Fibroblast of mammary gland (primary cell): ENCODE data around the gene ZNF710.

Experiments
- DNase-seq: peaks from one replicate; pipeline ENCODE4 v3.0.0-alpha.2; 2010; ENCODE audit warnings: low read depth
- H3K4me3 ChIP-seq: 2 replicates; pipeline ENCODE4 v1.5.1; 2011; ENCODE audit warnings: low read depth, mild to moderate bottlenecking, low read length, moderate library complexity; ENCODE audit not compliant: control insufficient read depth
- CTCF ChIP-seq: conservative IDR thresholded peaks from 2 replicates; pipeline ENCODE4 v1.5.1; 2011; ENCODE audit warnings: low read depth, low read length, inconsistent platforms; ENCODE audit not compliant: control insufficient read depth, insufficient read depth

ZNF710 gene

GRCh38 chr15:90036806-90037510 lies 35.8 kb downstream of the ZNF710 start:
- no peak for DNase-seq
- H3K4me3 ChIP-seq = no peak overlapping the region
- TF ChIP-seq CTCF = no peak

- no peak overlapping the region for H3K4me3 ChIP-seq
- DNase-seq = peak; percentile 58
- TF ChIP-seq CTCF = no peak
These were observed 36.4 kb downstream of the ZNF710 start for GRCh38 chr15:90037511-90037860.

- no peak overlapping the region for H3K4me3 ChIP-seq
- no peak for TF ChIP-seq CTCF
- peak; percentile 48 for DNase-seq
These were observed 37.0 kb downstream of the ZNF710 start for GRCh38 chr15:90037961-90038631.

GRCh38 chr15:90038632-90039095 lies 37.5 kb downstream of the ZNF710 start:
- no peak for TF ChIP-seq CTCF
- DNase-seq = no peak
- no peak overlapping the region for H3K4me3 ChIP-seq

GRCh38 chr15:90039996-90040395 lies 38.9 kb downstream of the ZNF710 start:
- TF ChIP-seq CTCF = no peak
- no peak for DNase-seq
- H3K4me3 ChIP-seq = no peak overlapping the region

- TF ChIP-seq CTCF = no peak
- no peak for DNase-seq
- no peak overlapping the region for H3K4me3 ChIP-seq
These were observed 39.5 kb downstream of the ZNF710 start for GRCh38 chr15:90040618-90041017.
